Hematopoietic multipotent progenitor cell (in vitro differentiated cells): Measurements from ENCODE around the gene FHL2. TPM values are rescaled to one million over a fixed set of nuclear protein-coding genes. Genes with fewer than 3 reads are reported as not detected.
A peak's percentile ranks its signal among the peaks of the same experiment; 100 is the strongest.
"Not testable (repeated sequence)": the region's sequence is repeated elsewhere in the genome, so short reads cannot be mapped to it uniquely, and the experiment has no call there.

Experiments
- DNase-seq, 3 donors: peaks; one replicate each; pipeline ENCODE4 v3.0.0-alpha.2; 2011 to 2015; ENCODE audit warnings: low read depth in 2 of 3, low spot score in 2 of 3
- total RNA-seq: library from RNA; depleted of rRNA; stranded (reverse); fragments of >200 nt; gene quantifications from one replicate; pipeline ENCODE4 v1.2.3, GENCODE V29; 2012

Gene FHL2
- total RNA-seq, 1 donor = 31.8 TPM

DNA sequence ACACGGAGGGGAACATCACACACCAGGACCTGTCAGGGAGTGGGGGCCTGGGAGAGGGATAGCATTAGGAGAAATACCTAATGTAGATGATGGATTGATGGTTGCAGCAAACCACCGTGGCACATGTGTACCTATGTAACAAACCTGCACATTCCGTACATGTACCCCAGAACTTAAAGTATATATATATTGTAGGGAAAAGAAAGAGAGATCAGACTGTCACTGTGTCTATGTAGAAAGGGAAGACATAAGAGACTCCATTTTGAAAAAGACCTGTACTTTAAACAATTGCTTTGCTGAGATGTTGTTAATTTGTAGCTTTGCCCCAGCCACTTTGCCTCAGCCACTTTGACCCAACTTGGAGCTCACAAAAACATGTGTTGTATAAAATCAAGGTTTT is 26.0 kb upstream of the FHL2 start:
- DNase-seq = not testable (repeated sequence)

DNA sequence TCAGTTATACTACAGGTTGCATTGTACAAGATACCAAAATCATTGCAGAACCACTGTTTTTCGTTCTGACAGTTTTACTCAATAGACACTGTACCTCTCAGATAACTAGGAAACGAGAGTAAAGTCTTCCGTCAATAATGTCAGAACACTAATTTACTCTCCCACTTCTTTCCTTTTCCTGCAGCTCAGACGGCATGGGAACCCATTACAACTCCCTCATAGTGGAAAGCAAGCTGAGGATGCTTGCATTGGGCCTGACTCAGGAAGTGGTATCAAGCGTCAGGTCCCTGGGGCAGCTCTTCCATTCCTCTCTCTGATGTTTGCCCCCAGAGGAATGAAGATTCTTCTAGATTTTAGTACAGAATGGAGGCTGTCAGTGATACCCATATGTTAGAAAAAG is 23.9 kb upstream of the FHL2 start:
- DNase-seq = no peak

DNA sequence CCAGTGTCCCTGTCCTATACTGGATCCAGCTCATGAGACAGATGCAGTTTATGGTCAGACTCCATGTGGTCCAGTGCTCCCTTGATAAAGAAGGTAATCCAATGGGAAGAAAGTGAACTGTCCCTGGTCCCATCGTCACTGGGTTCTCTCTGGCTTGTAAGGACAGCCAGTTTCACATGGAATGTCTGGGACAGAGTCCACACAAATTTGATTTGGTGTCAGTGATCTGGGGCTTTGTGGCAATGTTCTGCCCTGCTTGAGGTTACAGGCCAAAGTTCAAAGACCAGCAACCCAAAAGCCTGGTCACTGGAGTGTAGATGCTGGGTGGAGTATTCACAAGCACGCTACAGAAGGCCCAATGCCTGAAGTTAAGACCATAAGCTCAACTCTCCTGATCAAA is 22.2 kb upstream of the FHL2 start:
- no peak for DNase-seq

DNA sequence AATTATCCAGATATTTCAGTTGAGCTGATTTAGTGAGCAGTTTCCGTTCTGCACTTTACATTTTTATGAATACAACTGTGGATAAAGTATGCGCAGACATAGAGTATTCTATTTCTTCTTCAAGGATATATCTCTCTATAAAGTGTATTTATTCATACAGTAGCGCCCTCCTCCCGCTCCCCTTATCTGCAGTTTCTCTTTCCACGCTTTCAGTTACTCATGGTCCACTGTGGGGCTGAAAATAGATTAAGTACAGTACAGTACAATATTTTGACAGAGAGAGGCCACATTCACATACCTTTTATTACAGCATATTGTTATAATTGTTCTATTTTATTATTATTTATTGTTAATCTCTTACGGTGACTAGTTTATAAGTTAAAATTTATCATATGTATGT is 19.7 kb upstream of the FHL2 start:
- DNase-seq = no peak

DNA sequence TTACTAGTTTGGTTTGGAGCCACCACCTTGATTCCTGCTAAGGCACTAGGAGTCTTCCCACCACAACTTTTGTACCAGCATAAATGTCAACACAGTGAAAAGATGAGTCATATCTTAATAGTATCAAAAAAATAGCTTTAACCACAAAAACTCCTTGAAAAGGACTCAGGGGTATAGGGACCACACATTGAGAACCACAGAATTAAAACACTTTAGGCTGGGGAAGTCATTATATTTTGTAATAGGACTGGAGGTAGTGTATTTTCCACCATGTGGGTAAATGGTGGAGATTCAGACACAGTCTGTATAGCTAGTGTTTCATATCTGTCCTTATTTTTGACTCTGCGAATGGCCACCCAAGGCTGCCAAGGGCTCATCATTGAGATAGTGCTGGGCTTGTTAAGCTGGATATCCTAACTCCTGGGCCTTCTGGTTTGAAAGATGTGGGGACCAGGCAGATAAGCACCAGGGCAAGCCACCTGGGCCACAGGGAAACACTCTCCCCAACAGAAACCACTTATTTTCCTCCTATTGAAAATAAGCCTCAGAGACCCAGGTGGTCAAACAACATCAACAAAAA is 19.1 kb upstream of the FHL2 start:
- DNase-seq = peak in 2 of 3 donors; percentile 37 to 67

DNA sequence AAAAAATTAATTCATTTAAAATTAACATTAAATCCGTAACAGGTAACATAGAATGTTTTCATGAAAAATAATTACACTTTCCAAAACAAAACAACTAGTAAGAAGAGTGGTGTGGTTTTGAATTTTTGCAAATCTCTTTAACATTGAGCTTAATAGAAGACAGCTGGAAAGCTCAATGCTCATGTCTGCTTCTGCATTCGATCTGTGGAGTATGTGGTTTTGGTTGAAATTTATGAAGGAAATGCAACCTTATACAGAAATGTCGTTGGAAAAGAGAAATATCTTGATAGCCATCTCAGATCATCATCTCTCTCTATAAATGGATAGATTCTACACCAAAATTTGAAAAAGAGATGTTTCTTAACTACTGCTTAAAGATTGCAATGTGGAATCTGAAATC is 17.3 kb upstream of the FHL2 start:
- peak in 1 of 3 donors; percentile 8 for DNase-seq

DNA sequence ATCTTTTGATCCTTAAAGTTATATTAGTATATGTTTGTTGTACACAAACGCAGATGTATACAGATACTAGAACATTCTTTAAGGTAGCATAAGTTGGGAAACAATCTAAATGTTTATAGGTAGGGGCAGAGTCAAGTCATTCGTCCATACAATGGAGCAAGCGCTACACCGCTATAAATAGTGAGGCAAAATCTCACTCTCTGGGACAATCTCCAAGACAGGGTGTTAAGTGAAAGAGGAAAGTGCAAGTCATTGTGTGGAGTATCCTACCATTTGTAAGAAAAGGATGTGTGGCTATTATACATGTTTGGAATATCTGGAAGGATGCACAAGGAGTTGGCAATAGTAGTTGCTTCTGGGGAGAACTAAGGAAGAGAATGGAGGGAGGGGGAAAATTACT is 16.2 kb upstream of the FHL2 start:
- DNase-seq = no peak

DNA sequence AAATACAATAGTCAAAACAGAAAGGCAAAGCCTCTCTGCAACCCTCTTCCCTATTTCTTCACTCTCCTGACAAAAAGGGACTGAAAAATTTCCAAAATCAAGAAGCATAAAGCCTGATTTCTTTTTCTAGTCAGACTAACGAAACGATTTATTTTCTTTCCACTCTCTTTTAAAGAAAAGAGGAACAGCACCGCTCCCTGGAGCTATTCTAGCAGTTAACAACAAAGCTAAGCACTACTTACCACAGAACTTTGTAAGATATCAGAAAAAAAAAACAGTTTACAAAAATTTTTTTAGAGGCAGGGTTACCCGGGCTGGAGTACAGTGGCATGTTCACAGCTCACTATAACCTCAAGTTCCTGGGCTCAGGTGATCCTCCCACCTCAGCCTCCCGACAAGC is 14.4 kb upstream of the FHL2 start:
- DNase-seq = peak in 1 of 3 donors; percentile 69

DNA sequence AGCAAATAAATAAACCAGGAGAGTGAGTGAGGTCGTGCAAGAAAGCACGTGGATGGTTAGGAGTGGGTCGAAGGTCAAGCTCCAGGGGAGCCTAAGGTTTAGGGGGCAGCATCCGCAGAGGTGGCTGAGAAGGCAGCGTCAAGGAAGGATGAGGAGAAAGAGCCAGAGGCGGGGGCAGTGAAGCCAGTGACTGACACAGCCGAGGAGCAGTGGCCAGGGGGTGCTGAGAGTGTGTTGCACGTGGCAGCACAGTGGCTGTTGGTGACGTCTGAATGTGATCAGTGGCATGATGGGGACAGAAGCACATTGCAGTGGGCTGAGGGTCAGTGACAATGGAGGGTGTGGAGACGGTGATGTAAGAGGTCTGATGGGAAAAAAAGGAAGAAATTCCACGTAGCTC is 13.7 kb upstream of the FHL2 start:
- no peak for DNase-seq

DNA sequence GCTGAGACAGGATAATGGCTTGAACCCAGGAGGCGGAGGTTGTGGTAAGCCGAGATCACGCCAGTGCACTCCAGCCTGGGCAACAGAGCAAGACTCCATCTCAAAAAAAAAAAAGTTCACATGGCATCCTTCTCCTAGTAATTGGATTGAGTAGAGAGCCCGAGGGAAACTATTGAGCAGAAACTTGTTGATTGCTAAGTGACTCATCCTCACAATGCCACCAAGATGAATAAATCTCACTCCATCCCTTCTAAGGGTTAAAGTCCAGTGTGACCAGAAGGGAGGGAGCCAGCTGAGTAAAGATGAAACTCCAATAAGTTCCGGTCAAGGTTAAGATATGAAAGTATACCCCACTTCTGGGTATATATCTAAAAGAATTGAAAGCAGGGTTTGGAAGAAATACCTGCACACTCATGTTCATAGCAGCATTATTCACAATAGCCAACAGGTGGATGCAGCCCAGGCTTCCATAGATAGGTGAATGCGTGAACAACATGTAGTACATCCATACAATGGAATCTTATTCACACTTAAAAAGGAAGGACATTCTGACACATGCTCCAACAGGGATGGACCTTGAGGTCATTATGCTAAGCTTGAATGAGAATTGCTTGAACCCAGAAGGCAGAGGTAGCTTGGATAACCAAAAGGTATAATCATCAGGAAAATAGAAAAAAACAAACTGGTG is 13.0 kb upstream of the FHL2 start:
- DNase-seq = no peak

DNA sequence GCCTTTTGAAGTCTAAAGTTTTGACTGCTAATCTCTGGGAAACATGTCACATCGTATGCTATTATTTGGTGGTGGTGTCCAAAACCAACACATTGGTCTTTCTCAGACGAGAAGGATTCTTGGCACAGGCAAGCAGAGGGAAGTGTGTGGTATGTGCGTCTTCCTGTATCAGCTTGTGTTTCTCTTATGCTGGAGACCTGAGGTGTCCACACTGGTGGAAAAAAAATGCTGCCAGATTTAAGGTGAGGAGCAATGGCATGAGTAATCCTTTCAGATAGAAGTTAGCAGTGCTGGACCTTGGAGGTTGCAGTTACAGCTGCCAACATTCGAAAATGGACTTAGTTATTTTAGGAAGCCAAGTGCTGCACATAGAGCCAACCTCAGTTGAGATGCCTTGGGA is 11.7 kb upstream of the FHL2 start:
- DNase-seq = peak in 1 of 3 donors; percentile 64

DNA sequence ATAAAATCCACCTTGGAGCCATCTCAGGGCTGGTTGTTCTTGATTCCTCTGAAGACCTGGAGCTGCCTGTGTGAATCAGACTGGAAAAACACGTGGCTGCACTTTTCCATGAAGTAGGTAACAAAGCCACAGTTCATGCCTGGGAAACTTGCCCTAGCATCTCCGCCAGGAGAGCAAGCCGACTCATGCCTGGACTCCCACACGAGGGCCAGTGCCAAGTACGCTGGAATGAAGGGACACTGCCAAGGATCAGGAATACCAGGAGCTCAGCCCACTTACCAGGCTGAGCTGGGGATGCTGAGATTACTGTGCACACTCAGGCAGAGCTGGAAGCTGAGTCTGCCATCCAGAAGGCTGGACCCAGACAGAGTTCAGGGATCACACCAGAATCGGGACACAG is 10.9 kb upstream of the FHL2 start:
- no peak for DNase-seq

DNA sequence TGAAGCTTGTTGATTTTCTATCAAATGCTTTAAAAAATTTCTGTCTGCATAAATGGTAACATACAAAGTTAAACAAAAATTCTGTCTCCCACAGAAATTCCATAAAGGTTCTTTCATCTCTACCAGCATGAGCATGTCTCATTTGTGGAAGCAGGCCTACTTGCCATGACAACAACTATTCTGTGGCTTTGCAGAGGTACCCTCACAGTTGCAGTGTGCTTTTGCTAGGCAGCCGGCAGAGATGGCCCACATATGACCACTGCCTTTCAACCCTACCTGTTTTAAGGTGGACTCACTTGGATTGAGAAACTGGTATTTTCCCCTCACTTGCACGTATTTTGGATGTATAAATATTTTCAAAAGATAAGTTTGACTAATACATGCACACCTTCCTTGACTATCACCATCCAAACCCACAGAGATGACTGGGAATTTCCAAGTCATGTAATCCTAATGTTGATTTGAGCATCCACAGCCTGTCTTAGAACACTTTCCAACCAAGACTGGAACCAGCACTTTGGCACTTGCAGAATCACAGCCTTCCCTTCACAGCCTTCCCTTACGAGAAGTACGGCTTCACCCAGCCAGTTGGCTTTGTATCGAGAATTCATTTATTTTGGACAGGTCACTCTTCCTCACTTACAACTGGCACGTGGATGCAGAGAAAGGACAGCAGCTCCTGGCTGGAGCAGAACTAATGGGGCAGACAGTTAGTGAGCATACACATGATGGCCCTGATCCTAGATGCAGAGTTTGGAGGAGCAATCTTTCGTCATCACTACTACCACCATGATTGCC is 9.3 kb upstream of the FHL2 start:
- no peak for DNase-seq

DNA sequence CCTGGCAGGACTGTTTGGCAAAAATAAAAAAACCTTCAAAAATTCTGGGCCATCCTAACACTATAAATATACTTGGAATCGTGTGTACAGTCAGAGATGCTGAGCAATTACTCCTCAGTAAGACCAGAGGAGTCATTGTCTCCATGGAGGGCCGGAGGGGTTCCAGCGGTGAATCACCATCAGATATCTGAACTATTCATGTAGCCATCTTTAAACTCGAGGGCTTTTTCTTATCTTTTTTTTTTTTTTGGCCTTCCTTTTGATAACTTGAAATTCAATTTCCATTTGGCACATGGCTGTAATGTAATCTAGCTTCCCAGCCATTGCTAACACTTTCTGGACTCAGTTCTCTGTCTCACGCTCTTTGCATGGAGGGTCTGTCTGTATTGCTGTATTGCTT is 7.4 kb upstream of the FHL2 start:
- no peak for DNase-seq

DNA sequence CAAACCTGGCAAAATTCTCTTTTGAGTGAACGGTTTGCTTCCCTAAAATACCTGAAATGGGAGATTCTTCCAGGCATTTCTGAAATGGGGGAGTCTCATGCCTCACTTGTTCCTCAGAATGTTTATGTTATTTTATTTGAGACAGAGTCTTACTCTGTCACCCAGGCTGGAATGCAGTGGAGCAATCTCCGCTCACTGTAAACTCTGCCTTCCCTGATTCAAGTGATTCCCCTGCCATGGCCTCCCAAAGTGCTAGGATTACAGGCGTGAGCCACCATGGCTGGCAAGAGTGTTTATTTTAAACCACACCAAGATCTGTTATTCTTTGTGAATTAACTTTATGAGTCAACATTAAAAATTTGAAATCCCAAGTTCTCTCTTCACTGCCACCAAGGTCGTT is 6.4 kb upstream of the FHL2 start:
- DNase-seq = no peak

DNA sequence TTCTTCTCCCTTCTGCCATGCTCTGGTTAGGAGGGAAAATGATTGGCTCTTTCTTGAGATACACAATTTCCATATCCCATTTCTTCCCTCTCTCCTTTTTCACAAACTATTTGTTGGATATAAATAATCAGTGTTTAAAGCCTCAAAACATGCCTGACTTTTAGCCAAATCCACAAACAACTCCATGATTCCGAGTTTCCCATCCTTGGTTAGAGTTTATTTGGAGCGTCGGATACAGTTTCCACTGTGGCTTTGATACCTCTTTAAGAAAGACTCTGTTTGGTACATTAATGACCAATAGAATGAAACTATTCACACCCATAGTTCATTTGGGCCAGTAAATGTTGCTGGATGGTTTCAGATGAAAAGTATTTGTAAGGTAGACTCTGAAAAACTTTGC is 5.9 kb upstream of the FHL2 start:
- DNase-seq = no peak

DNA sequence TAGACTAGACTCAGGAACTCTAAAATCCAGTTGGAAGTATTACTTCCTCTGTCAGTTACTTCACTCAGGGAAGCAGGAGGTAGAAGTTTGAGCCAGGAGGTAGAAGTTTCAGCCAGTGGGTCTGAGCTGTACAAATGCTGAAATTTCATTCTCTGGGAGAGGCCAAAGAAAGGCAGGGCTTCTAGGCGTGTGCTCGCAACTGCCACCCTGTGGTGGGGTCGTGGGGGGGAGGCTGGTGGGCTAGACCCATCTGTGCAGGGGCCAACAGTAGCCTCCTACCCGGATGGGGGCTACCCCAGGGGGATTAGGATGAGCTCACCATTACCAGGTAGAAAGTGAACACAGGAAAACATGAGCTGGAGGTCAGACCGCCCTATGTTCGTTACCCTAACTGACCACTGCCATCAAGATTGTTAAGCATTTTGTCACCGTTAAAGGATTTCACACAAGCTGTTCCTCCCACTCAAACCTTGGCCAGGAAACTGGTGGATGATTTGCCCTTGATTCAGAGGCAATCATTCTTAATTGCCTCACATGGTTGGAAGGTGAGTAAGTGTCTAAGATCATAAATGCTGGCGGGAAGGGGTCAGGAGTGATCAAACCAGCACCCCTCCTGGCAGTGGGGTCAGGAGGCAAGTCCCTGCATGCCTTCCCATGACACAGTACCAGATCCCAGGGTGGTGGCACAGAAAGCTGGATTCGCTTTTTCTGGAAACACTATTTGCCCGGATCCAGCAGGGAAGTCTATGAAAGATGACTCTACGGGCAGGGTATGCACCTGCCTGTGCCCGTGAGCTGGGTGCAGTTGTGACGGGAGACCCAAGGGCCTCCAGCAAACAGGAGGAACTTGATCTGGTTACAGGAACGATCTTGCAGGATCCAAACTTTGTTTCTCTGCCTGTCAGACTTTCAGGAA is 5.2 kb upstream of the FHL2 start:
- DNase-seq = no peak

DNA sequence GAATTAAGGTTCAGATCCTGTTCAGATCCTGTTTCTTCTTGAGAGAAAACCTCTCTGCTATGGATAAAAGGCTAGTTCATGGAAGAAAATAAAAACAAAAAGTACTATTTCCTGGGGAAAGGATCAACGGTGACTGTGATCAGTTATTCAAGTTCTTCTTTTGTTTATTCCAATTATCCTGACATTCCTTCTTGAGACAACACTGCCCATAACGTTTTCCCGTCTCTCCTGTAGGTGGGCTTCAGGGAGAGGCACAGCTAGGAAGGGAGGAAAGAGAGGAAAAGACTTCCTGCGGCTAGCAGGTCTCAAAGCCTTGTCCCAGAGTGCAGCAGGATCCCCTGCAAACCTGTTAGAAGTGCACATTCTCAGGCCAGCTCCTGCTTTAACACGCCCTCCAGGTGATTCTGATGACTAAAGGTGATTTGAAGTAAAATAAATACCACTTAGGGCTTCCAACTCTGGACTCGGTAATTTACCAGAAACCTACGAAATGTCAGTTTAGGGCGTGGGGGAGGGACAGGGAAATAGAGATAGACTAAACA is 4.5 kb upstream of the FHL2 start:
- no peak for DNase-seq

DNA sequence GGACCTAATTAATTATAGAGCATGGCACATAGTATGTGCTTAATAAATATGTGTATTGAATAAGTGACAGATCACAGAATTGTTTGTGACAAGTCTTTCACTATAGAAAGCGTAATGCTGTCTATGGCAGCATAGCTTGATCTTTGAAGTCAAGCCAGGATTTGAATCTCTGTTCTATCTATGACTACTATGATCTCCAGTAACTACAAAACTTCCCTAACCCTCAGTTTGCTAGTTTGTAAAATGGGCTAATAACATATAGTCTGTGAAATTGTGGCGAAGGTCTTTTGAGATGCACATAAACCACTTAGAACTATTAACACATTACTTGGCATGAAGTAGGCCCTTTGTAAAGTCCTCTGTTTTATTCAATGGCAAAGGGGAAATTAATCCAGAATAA is 4.0 kb upstream of the FHL2 start:
- no peak for DNase-seq

DNA sequence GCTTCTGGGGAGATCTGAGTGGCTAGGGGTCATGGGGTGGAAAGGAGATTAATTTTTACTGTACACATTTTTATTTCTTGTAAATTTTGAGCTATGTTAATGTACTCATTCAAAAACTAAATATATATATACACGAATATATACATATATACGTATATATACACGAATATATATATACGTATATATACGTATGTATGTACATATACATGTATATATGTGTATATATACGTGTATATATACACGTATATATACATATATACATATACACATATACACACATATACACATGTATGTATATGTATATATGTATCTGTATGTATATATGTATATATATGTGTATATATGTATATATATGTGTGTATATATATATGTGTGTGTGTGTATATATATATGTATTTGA is 3.0 kb upstream of the FHL2 start:
- no peak for DNase-seq

DNA sequence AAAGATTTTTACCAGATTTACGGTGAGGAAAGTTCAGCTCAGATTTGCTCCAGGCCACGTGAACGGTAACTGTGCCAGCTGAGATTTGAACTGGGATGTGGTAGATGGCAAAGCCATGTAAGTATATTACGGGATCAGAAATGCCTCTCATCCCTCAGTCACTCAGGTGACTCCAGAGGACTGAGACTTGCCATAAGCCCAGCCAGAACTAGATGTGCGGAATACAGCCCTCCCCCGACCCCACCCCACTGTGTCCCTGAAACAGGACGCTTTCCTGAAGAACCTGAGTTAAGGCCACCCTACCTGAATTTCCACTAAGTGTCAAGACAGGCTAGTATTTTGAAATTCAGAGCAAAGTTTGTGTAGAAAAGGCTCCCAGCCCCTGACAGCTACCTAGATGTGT is 1.3 kb upstream of the FHL2 start:
- DNase-seq = no peak
